GM18502 (cell line): ENCODE measurements around the gene NLK.
"Not testable (repeated sequence)": the region's sequence is repeated elsewhere in the genome, so short reads cannot be mapped to it uniquely, and the experiment has no call there.

Experiments
- ATAC-seq: cut with Tn5 transposase; IDR thresholded peaks from one replicate; pipeline ENCODE4 v1.9.1; 2021; ENCODE audit warnings: mild to moderate bottlenecking; ENCODE audit not compliant: unreplicated experiment, poor library complexity

Gene NLK

DNA sequence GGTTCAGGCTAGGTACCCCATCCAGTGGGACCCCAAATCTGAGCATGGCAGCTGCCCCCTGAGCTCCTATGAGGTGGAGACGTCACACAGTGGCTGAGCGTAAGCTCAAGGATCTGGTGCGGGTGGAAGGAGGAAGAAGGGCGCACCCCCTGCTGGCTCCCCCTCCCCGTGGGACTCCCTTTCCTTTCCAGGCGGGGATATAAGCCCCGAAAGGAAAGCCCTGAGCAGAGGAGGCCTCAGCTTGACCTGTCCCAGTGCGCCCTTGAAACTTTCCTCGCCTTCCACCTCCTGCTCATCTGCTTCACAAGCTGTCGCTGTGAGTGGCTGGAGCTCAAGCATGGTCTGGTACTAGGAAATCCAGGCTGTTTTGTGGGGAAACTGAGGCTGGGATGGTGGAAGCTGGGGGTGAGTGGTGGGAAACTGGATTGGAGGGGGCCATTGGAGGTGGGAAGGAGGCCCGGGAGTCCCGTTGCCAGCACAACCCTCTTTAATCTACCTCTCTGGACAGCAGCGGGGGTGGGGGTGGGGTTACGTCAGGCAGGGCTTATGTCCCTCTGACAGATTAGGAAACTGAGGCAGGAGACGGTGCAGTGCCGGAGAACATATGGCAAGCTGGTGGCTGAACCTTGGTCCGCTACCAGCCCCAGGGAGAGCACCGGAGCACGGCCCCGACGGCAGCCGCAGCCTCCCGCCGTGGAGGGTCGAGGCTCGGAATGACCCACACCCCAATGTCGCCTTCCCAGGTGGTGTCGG lies 184.3 kb downstream of the NLK start:
- ATAC-seq, result no peak

DNA sequence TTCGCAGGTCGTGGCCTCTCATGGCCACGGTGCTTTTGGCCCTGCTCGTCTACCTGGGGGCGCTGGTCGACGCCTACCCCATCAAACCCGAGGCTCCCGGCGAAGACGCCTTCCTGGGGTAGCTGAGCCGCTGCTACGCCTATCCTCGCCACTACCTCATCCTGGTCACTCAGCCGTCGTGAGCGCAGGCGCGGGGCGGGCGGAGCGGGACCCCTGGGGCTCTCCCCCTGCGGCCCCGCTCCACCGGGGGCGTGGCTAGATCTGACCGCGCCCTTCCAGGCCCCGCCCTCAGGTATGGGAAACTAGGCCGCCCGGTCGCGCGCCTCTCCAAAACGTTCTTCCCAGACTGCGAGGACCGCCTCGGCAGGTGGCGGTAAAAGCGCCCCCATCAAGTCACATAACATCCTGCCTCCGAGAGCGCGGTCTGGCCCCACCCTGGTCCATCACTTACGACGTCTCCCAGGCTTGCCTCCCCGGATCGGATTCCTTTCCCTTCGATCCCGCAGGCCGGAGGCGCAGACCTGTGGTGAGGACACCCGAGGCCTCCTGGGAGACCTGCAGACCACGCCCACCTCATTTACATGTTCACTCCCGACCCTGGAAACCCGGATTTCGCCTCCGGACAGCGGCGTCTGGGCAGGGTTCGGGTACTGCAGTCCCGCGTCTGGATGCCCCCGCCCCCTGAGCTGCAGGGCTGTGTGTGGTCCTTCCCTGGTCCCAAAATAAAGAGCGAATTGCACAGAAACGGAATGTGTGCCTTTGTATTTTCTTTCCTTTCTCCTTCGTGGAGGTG lies 185.0 kb downstream of the NLK start:
- no peak for ATAC-seq

DNA sequence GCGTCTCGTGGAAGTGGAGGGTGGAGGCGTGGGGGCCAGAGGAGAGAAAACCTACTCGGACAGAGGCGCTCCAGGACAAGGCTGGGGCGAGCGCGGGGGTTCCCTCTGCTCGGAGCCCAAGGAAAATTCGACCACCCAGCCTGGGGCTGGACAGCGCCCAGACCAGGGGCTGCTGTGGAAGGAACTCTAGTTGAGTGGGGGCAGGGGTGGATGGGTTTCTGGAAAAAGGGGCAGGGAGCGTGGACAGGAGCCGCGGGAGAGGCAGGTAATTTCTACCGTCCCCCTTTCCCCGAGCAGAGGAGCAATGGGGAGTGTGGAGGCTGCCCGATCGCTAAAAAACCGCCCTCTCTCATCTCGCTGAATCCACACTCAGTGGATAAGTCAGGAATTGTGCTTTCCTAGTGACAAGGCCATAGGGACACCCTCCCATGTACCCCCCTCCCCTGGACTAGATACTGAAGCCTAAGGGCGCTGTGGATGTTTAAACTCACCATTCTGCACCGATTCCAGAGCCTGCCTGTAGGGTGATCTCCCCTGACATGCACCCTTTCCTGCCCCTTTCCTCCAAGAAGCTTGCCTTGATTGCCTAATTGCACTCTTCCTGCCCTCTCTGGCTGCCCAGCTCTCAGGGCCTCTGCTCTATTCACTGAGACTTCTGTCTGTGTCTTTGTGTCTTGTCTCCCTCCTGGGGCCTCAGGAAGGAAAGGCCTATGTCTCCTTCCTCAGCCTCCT lies 185.8 kb downstream of the NLK start:
- no peak for ATAC-seq

DNA sequence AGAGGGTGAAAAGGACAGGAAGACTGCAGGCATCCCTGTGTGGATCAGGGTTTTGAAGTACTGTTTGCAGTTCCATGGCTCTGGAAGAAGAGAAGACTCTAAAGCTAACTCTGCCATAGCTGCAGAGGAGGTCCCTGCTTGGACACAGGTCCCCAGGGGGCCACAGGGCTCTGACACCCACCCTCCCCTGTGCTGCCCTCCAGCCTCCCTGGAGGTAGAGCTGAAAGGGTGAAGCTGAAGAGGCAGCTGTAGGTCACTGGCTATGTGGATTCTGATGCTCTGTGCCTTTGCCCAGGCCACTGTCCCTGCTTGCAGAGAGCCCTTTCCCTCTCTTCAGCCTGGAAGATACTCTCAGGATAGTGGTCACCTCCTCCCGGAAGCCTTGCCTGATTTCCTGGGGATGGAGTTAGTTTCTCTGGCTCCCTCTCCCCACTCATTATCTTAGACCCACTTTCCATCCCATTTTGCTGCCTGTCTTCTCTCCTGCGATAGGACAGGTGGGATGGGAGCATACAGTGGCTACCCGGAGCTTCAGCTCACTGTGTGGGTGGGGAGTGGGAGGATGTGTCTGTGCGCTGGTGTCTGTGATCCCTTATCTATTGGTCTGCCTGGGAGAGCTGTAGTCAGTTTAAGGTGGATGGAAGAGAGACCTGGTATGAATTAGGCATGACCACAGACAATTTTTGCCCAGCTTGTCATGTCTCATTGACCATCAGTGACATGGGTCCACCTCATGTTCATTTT lies 186.7 kb downstream of the NLK start:
- ATAC-seq, result no peak

DNA sequence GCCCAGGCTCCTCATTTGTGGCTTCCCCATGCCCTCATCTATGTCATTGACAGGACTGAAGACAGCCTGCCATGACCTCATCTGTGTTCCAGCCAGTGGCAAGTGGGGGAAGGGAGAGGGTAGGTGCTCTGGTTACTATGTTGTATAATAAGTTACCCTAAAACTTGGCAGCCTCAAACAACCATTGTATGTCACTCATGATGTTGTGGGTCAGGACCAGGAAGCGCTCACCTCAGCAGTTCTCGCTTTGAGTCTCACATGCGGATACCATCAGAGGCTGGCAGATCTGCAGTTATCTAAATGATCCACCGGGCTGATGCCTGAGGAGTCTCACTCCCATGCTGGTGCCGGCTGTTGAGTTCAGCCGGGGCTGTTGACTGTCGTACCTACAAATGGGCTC lies 187.5 kb downstream of the NLK start:
- no peak for ATAC-seq

DNA sequence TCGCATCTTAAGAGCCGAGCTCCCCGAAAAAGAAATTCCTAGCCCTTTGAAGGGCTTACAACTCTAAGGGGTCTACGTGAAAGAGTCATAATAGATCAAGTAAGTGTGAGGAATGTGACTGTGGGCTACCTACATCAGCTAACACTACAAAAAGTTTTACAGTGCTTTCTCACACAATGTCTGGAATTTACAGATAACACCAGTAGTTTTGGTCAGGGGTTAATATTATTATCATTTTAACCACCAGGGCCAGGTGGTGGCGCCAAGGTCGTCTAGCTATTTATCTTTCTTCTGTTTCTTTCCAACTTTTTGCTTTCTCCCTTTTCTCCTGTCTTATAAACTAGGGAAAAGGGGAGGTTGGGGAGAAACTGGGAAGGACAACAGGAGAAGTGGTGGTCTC lies 188.1 kb downstream of the NLK start:
- ATAC-seq, result not testable (repeated sequence)

DNA sequence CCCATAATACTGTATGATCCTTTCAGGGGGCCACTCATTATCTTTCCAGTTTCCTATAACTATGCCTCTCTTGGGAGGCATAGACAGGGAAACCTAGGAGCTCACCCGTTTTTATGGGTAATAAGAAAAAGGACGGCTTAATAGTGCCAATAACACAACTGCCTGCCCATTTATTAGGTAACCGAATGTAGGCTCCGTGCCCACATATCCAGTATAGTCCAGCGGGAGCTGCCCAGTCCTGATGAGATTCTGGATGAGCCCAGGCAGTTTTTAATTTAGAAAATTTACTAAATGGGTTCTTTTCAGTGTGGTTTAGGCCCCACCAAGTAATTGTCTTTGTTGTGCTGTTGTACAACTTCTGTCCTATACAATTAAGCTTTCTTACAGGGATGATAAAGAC lies 189.1 kb downstream of the NLK start:
- not testable (repeated sequence) for ATAC-seq

DNA sequence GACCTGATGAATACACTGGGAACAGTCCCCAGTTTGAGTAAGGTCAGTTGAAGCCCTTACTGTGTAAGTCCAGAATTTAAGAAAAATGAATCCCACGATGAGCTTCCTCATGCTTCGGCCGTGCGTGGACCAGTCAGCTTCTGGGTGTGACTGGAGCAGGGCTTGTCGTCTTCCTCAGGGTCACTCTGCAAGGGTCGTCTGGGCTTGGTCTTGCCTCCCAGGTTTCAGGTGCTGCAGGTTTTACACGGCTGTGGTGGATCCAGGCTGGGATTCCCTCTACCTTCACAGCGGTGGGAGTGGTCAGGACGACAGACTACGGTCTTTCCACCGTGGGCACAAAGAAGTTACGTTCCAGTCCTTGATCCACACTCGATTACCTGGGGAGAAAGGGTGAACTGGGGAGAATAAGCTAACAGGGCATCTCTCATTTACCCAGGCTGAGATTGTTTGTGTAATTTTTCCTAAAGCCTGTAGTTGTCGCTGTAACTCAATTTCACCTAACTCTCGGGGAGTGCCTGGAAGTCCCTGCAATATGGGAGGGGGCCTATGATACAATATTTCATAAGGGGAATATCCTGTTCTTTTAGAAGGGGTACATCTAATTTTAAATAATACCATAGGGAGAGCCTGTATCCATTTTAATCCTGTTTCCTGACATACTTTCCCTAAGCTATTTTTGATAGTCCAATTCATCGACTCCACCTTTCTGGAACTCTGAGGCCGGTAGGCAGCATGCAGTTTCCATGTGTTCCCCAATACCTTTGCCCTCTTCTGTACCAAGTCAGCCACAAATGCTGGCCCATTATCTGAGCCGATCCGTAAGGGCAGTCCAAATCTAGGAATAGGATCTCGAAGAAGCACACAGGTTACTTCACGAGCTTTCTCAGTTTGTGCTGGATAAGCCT lies 190.7 kb downstream of the NLK start:
- ATAC-seq, result not testable (repeated sequence)

DNA sequence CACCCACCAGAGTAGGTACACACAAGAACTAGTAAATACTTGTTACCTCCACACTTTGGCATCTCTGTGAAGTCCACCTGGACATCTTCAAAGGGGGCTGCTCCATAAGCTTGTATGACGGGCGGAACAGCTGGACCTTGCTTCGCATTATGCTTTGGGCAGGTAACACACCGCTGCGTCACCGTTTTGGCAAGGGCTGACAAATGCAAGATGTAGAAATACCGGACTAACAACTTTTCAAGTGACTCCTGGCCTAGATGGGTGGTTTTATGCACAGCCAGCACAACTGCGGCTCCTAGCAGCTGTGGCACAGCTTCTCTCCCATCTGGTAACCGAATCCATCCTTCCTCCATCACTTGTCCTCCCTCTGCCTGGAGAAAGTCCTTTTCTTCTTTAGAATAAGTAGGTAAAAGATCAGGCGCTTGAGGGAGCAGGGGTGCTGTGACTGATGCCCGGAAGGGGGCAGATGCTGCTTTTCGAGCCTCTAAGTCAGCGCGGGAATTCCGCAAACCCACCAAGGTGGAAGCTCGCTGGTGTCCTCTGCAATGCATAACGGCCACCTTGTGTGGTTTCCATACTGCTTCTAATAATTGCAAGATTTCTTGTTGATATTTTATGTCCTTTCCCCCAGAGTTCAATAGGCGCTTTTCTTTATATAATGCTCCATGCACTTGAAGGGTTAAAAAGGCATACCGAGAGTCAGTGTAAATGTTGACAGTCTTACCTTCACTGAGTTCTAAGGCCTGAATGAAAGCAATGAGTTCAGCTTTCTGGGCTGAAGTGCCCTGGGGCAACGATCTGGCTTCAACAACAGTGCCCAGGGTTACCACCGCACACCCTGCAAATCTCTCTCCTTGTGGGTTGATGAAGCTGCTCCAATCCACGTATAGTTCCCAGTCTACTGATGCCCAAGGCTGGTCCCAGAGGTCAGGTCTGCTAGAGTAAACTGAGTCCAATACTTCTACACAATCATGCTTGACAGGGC lies 191.7 kb downstream of the NLK start:
- ATAC-seq, result not testable (repeated sequence)

DNA sequence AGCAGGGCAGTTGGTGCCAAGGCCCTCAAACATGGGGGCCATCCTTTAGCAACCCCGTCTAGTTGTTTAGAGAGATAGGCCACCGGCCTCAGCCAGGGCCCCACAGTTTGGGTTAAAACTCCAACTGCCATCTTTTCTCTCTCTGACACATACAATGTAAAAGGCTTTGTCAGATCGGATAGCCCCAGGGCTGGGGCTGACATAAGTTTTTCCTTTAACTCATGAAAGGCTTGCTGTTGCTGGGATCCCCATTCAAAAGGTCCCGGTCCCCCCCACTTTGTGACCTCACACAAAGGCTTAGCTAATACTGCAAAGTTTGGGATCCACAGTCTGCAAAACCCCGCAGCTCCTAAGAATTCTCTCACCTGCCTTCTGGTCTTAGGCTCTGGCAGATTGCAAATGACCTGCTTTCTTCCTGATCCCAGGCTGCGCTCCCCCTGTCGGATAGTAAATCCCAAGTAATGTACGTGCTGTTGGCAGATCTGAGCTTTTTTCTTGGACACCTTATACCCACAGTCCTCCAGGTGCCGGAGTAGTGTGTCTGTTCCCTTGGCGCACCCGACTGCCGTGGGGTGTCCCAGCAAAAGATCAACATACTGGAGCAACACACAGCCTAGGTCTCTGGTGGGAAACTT lies 192.7 kb downstream of the NLK start:
- ATAC-seq, result not testable (repeated sequence)

DNA sequence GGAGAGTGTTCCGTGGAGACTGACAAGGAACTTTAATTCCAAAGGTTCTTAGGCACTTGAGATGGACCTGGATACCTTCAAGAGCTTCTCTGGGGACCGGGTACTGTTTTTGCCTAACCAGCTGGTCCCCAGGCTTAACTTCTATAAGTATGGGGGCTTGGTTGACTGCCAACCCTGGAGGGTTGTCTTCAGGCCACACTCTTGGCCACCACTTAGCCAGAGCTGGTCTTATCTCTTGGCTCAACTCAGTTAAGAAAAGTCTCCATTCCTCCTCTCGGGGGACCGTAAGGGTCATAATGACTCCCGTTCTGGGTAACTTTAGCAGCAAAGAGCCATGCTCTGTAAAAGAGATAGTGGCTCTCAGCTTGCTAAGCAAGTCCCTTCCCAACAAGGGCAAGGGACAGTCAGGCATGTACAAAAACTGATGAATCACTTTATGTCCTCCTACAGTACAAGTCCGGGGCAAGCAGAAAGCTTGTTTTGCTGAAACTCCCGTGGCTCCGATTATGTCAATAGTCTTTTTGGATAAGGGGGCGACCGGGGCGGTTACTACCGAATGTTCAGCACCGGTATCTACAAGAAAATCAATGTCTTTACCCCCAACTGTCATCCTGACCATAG lies 193.7 kb downstream of the NLK start:
- ATAC-seq, result not testable (repeated sequence)

DNA sequence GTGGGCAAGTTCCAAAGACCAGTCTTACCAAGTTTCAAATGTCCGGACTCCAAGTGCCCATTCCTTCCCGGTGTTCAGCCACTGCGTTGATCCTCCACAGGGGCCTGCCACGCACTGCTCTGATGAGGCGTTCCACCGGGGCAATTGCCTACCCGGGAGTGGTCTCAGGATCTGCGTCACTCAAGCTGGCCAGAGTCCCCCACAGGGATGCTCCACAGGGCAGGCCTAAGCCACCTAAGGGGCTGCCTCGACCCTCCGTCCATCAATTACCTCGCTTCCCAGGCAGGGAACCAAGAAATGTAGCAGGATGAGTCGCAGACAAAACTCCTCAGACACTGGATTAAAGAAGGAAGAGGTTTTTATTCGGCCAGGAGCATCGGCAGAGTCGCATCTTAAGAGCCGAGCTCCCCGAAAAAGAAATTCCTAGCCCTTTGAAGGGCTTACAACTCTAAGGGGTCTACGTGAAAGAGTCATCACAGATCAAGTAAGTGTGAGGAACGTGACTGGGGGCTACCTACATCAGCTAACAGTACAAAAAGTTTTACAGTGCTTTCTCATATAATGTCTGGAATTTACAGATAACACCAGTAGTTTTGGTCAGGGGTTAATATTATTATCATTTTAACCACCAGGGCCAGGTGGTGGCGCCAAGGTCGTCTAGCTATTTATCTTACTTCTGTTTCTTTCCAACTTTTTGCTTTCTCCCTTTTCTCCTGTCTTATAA lies 196.2 kb downstream of the NLK start:
- not testable (repeated sequence) for ATAC-seq

DNA sequence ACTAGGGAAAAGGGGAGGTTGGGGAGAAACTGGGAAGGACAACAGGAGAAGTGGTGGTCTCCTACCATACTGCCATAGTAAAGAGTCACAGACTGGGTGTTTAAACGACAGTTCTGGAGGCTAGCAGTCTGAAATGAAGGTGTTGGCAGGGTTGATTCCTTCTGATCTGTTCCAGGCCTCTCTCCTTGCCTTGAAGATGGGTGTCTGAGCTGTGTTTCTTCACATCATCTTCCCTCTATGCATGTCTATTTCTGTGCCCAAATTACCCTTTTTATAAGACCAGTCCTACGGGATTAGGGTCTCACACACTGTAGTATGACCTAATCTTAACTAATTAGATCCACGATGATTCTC lies 196.8 kb downstream of the NLK start:
- no peak for ATAC-seq

DNA sequence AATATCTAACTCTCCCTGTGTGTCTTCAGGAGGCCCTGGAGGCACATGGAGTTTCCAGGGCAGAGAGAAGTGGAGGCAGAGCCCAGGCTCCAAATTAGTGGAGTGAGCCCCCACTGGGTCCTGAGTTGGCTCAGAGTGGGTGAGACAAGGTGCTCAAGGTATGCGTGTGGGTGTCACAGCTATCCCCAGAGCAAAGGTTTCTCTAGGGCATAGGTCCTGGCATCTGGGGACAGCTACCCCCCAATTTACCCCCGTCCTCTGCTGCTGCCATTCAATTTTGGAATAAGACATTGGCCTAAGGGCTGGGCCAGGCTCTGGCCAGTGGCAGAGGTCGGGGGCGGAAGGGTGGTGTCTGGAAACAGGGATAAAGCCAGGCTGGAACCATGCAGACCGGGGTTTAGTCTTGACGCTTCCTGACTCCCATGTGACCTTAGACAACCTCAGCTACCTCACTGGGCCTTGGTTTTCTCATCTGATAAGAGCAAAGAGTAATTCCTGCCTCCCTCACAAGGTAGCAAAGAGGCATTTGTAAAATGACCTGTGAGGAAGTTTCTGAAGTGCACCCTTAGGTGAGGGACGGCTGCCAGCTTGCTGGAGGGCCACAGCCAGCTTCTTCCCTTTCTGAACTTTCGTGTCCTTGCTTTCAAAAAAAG lies 198.3 kb downstream of the NLK start:
- no peak for ATAC-seq

DNA sequence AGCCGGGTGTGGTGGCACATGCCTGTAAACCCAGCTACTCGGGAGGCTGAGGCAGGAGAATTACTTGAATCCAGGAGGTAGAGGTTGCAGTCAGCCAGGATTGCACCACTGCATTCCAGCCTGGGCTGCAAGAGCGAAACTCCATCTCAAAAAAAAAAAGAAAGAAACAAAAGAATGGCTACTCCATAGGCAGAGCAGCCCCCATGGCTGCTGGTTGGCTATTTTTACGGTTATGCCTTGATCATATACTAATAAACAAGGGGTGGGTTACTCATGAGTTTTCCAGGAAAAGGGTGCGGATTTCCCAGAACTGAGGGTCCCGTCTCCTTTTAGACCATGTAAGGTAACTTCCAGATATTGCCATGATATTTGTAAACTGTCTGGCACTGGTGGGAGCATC lies 200.3 kb downstream of the NLK start:
- no peak for ATAC-seq

DNA sequence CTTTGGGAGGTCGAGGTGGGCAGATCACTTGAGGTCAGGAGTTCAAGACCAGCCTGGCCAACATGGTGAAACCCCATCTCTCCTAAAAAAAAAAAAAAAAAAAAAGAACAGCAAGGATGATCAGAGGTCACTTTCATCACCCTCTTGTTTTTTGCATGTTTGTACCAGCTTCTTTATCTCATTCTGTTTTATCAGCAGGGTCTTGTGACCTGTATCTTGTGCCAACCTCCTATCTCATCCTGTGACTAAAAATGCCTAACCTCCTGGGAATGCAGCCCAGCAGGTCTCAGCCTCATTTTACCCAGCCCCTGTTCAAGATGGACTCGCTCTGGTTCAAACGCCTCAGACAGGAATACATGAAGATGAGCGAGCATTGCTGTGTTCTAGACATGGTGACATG lies 200.8 kb downstream of the NLK start:
- not testable (repeated sequence) for ATAC-seq
